Liver (tissue), 9 donors: ENCODE results near the gene RTN4. TPM values are rescaled to one million over a fixed set of nuclear protein-coding genes. Genes with fewer than 3 reads are reported as not detected.

Source experiments
- DNase-seq: peaks from one replicate; pipeline ENCODE4 v3.0.0-alpha.2; 2017; ENCODE audit warnings: low spot score
- H3K27ac ChIP-seq, 2 donors: one replicate each; pipeline ENCODE4 v1.7.0; 2013; ENCODE audit warnings: inconsistent platforms in 2 of 2, low read length in 2 of 2, control low read depth in 1 of 2, low read depth in 1 of 2, mild to moderate bottlenecking in 1 of 2
- H3K27me3 ChIP-seq, 4 donors: one replicate each; pipeline versions ENCODE4 v1.6.1 to v1.7.0; 2013; ENCODE audit warnings: low read length in 3 of 4, inconsistent platforms in 1 of 4, mild to moderate bottlenecking in 1 of 4, moderate library complexity in 1 of 4; ENCODE audit not compliant: control insufficient read depth in 4 of 4, insufficient read depth in 4 of 4
- H3K36me3 ChIP-seq, 4 donors: one replicate each; pipeline versions ENCODE4 v1.6.1 to v1.7.0; 2013; ENCODE audit warnings: low read length in 3 of 4, mild to moderate bottlenecking in 3 of 4, low read depth in 1 of 4, moderate library complexity in 1 of 4; ENCODE audit not compliant: control insufficient read depth in 4 of 4, insufficient read depth in 3 of 4
- H3K4me1 ChIP-seq, 4 donors: one replicate each; pipeline versions ENCODE4 v1.6.1 to v1.7.0; 2013; ENCODE audit warnings: low read length in 3 of 4, mild to moderate bottlenecking in 3 of 4, moderate library complexity in 1 of 4; ENCODE audit not compliant: control insufficient read depth in 4 of 4, insufficient read depth in 4 of 4
- H3K4me3 ChIP-seq, 3 donors: one replicate each; pipeline versions ENCODE4 v1.6.1 to v1.7.0; 2013; ENCODE audit warnings: low read length in 3 of 3, control low read depth in 1 of 3, low read depth in 1 of 3, mild to moderate bottlenecking in 1 of 3
- H3K9ac ChIP-seq, 2 donors: one replicate each; pipeline ENCODE4 v1.7.0; 2013; ENCODE audit warnings: low read length in 2 of 2, mild to moderate bottlenecking in 2 of 2, moderate library complexity in 2 of 2, control low read depth in 1 of 2, low read depth in 1 of 2
- H3K9me3 ChIP-seq, 4 donors: one replicate each; pipeline versions ENCODE4 v1.6.1 to v1.7.0; 2013; ENCODE audit warnings: low read length in 3 of 4; ENCODE audit not compliant: control insufficient read depth in 4 of 4
- ATF3 ChIP-seq: IDR thresholded peaks from 2 replicates; pipeline ENCODE4 v1.6.1; 2016; ENCODE audit warnings: antibody characterized with exemption
- CTCF ChIP-seq: fragments of 150-350 bp; IDR thresholded peaks from 2 replicates; pipeline ENCODE4 v1.5.1; 2017; ENCODE audit warnings: improper control_type of control experiment, low read depth, low read length; ENCODE audit not compliant: missing input control
- EGR1 ChIP-seq, 2 donors: IDR thresholded peaks; 2 replicates each; pipeline ENCODE4 v1.6.1; 2016 to 2018; ENCODE audit warnings: antibody characterized with exemption in 2 of 2, low read depth in 2 of 2
- FOXA1 ChIP-seq: IDR thresholded peaks from 2 replicates; pipeline ENCODE4 v1.6.1; 2016; ENCODE audit warnings: antibody characterized with exemption
- FOXA2 ChIP-seq: IDR thresholded peaks from 2 replicates; pipeline ENCODE4 v1.6.1; 2016; ENCODE audit warnings: antibody characterized with exemption
- GABPA ChIP-seq, 2 donors: IDR thresholded peaks in 1 of 2; conservative IDR thresholded peaks in 1 of 2; 2 replicates each; pipeline ENCODE4 v1.6.1; 2016; ENCODE audit warnings: antibody characterized with exemption in 2 of 2, mild to moderate bottlenecking in 1 of 2, moderate library complexity in 1 of 2
- HNF4A ChIP-seq, 2 donors: conservative IDR thresholded peaks; 2 replicates each; pipeline ENCODE4 v1.6.1; 2016; ENCODE audit warnings: antibody characterized with exemption in 2 of 2, mild to moderate bottlenecking in 2 of 2
- HNF4G ChIP-seq: IDR thresholded peaks from 2 replicates; pipeline ENCODE4 v1.6.1; 2016; ENCODE audit warnings: antibody characterized with exemption
- JUND ChIP-seq, 2 donors: IDR thresholded peaks; 2 replicates each; pipeline ENCODE4 v1.6.1; 2016; ENCODE audit warnings: antibody characterized with exemption in 2 of 2
- MAX ChIP-seq: IDR thresholded peaks from 2 replicates; pipeline ENCODE4 v1.6.1; 2016; ENCODE audit warnings: antibody characterized with exemption
- NR2F2 ChIP-seq: IDR thresholded peaks from 2 replicates; pipeline ENCODE4 v1.6.1; 2016; ENCODE audit warnings: antibody characterized with exemption
- RAD21 ChIP-seq, 2 donors: IDR thresholded peaks; 2 replicates each; pipeline ENCODE4 v1.6.1; 2016; ENCODE audit warnings: antibody characterized with exemption in 2 of 2, mild to moderate bottlenecking in 2 of 2
- REST ChIP-seq: IDR thresholded peaks from 2 replicates; pipeline ENCODE4 v1.6.1; 2016; ENCODE audit warnings: antibody characterized with exemption, mild to moderate bottlenecking
- RXRA ChIP-seq, 2 donors: IDR thresholded peaks; 2 replicates each; pipeline ENCODE4 v1.6.1; 2017 to 2018; ENCODE audit warnings: antibody characterized with exemption in 2 of 2, mild to moderate bottlenecking in 1 of 2
- SP1 ChIP-seq: IDR thresholded peaks from 2 replicates; pipeline ENCODE4 v1.6.1; 2018; ENCODE audit warnings: antibody characterized with exemption, mild to moderate bottlenecking
- TAF1 ChIP-seq: conservative IDR thresholded peaks from 2 replicates; pipeline ENCODE4 v1.6.1; 2016; ENCODE audit warnings: antibody characterized with exemption, mild to moderate bottlenecking
- YY1 ChIP-seq: IDR thresholded peaks from 2 replicates; pipeline ENCODE4 v1.6.1; 2016; ENCODE audit warnings: antibody characterized with exemption, mild to moderate bottlenecking
- ZBTB33 ChIP-seq: IDR thresholded peaks from 2 replicates; pipeline ENCODE4 v1.6.1; 2016; ENCODE audit warnings: antibody characterized with exemption
- WGBS: extraction: QIAGEN DNeasy Blood & Tissue Kit; methylation state at CpG from one replicate; pipeline ENCODE4 v1.1.7; 2013; 5-methylcytosine and 5-hydroxymethylcytosine counted together
- polyA plus RNA-seq, 2 donors: library from polyadenylated mRNA; stranded (reverse) in 1 of 2; unstranded in 1 of 2; fragments of 200-250 nt in 1 of 2; fragments of >200 nt in 1 of 2; fragmentation: Nextera tagmentation in 1 of 2; extraction: Ambion mirVana in 1 of 2; gene quantifications; one replicate each; pipeline versions ENCODE4 v1.2.1 to v1.2.3, GENCODE V29; 2013 to 2015
- total RNA-seq, 2 donors: library from RNA; depleted of rRNA; stranded (reverse); fragments of >200 nt; gene quantifications; one replicate each; pipeline ENCODE4 v1.2.3, GENCODE V29; 2014
- donor health status: healthy.
- donor health status: healthy.
- donor health status: healthy.
- donor health status: healthy.
- donor health status: healthy.

The RTN4 gene
- total RNA-seq (100 to 1,000 TPM in 1 of 2 donors, 10 to 100 TPM in 1; 73.5 to 213 TPM), polyA plus RNA-seq (100 to 1,000 TPM in 1 of 2 donors, 10 to 100 TPM in 1; 88.8 to 348 TPM)

GRCh38 chr2:55050100-55050994 is at the start of gene RTN4:
RTN4 (minus strand) TSS chr2:55050451; CDS start chr2:55050300, 151 bp downstream.
- under 1% methylated on average over 66 of the region's 66 CpGs for WGBS
- TF ChIP-seq CTCF, result no peak
- peak; percentile 93 for TF ChIP-seq SP1
- peak; percentile 69 for TF ChIP-seq REST
- no peak for TF ChIP-seq NR2F2
- peak; percentile 79 for TF ChIP-seq ATF3
- peak; percentile 27 to 60 for TF ChIP-seq RXRA (IDR thresholded peaks at IDR 0.05)
- TF ChIP-seq YY1, result peak; percentile 66
- TF ChIP-seq RAD21 (IDR thresholded peaks at IDR 0.05), result peak in 1 of 2 donors; percentile 47
- TF ChIP-seq EGR1 (IDR thresholded peaks at IDR 0.05; ENCODE audit: low read depth in 2 of 2), result peak in 1 of 2 donors; percentile 55
- no peak for TF ChIP-seq FOXA2
- peak; percentile 97 to 99 for TF ChIP-seq JUND (IDR thresholded peaks at IDR 0.05)
- TF ChIP-seq MAX, result peak; percentile 16
- TF ChIP-seq HNF4A (conservative IDR thresholded peaks at IDR 0.05), result no peak
- TF ChIP-seq HNF4G, result no peak
- peak; percentile 36 for TF ChIP-seq TAF1
- TF ChIP-seq GABPA (IDR thresholded peaks at IDR 0.05 in 1 of 2, conservative IDR thresholded peaks at IDR 0.05 in 1 of 2), result peak; percentile 65 to 88
- TF ChIP-seq FOXA1, result no peak
- no peak for TF ChIP-seq ZBTB33
- H3K4me3 ChIP-seq, result peak within 1 kb of the TSS; percentile 60 to 79 (median 77)
- H3K36me3 ChIP-seq, result no peaks in the 10 kb centered on the region
- peak; percentile 93 for DNase-seq
- peak within 1 kb of the TSS; percentile 28 to 49 for H3K9ac ChIP-seq
- peak within 1 kb of the TSS; percentile 75 to 93 for H3K27ac ChIP-seq
- H3K4me1 ChIP-seq, result peaks cover 2 to 13% (median 4%) of the 10 kb centered on the region in 4 donors
- H3K27me3 ChIP-seq, result no peaks in the 10 kb centered on the region
- no peaks in the 10 kb centered on the region for H3K9me3 ChIP-seq
